ENCODE results near the gene TNFSF10.

Gene TNFSF10

DNA sequence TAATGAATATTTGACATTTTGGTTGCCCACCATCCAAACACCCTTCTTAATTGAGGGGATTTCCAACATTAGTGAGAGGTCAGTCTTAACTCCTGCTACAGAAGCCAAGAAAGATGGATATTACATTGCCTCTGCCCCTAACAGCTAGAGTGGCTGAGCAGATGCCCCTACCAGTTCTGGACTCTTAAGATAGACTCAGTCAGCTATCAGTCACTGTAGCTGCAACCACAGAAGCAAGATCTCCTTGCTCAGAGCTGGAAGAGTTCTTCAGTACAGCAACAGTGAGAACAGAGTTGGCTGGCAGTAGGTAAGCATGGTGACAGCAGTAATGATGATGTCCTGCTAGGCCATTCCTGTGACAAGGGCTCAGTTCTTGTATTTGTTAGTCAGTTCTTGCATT lies 29.4 kb upstream of the TNFSF10 start:
- H3K36me3 ChIP-seq (replicated peaks; ENCODE audit: low read depth, low read length) = no peaks in the 10 kb centered on the region
- H3K27me3 ChIP-seq (ENCODE audit: low read depth, low read length) = no peaks in the 10 kb centered on the region
- H3K4me2 ChIP-seq (ENCODE audit: low read length) = no peak overlapping the region
- no peak overlapping the region for H3K4me3 ChIP-seq (ENCODE audit: low read length)
- no peak overlapping the region for H3K27ac ChIP-seq (ENCODE audit: low read length)
- H4K20me1 ChIP-seq (ENCODE audit: insufficient read depth, low read length) = no peaks in the 10 kb centered on the region
- no peaks in the 10 kb centered on the region for H3K4me1 ChIP-seq (ENCODE audit: low read length)
- no peaks in the 10 kb centered on the region for H3K9me3 ChIP-seq (ENCODE audit: insufficient read depth, low read length)
- H2AFZ ChIP-seq (ENCODE audit: low read depth, low read length) = no peak overlapping the region
- no peaks in the 10 kb centered on the region for H3K79me2 ChIP-seq (ENCODE audit: low read length)
- TF ChIP-seq EZH2phosphoT487 (IDR thresholded peaks at IDR 0.05; ENCODE audit: low read depth) = no peak
- TF ChIP-seq, protein P1, sequence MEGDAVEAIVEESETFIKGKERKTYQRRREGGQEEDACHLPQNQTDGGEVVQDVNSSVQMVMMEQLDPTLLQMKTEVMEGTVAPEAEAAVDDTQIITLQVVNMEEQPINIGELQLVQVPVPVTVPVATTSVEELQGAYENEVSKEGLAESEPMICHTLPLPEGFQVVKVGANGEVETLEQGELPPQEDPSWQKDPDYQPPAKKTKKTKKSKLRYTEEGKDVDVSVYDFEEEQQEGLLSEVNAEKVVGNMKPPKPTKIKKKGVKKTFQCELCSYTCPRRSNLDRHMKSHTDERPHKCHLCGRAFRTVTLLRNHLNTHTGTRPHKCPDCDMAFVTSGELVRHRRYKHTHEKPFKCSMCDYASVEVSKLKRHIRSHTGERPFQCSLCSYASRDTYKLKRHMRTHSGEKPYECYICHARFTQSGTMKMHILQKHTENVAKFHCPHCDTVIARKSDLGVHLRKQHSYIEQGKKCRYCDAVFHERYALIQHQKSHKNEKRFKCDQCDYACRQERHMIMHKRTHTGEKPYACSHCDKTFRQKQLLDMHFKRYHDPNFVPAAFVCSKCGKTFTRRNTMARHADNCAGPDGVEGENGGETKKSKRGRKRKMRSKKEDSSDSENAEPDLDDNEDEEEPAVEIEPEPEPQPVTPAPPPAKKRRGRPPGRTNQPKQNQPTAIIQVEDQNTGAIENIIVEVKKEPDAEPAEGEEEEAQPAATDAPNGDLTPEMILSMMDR (IDR thresholded peaks at IDR 0.05; ENCODE audit: low read depth, low read length) = no peak
- no peak overlapping the region for H3K9ac ChIP-seq (ENCODE audit: low read length)

DNA sequence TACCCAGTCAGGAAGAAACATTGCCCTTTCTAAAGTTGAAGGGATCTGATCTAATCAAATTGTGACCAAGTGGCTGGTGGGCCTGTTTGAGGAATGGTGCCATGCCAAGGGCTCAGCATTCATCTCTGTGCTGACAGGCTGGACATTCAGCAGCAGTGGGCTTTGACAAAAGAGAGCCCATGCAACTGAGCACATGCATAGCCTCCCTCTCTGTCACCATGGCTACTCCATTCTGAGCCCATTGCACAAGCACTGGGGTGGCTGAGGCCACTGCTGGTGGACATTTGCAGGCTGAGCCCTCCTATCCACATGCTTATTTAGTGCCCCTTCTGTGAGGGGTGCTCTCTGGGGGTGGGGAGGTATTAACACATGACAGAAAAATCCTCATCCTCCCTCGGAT lies 28.6 kb upstream of the TNFSF10 start:
- Histone ChIP-seq H3K36me3 (replicated peaks; ENCODE audit: low read depth, low read length) (no peaks in the 10 kb centered on the region), H3K79me2 (ENCODE audit: low read length) (no peaks in the 10 kb centered on the region), H3K27ac (ENCODE audit: low read length) (no peak overlapping the region), H3K4me1 (ENCODE audit: low read length) (peaks cover 6% of the 10 kb centered on the region), H2AFZ (ENCODE audit: low read depth, low read length) (no peak overlapping the region), H3K4me3 (ENCODE audit: low read length) (no peak overlapping the region), H3K4me2 (ENCODE audit: low read length) (no peak overlapping the region), H3K9ac (ENCODE audit: low read length) (no peak overlapping the region), H4K20me1 (ENCODE audit: insufficient read depth, low read length) (no peaks in the 10 kb centered on the region), H3K27me3 (ENCODE audit: low read depth, low read length) (no peaks in the 10 kb centered on the region), H3K9me3 (ENCODE audit: insufficient read depth, low read length) (no peaks in the 10 kb centered on the region)
- TF ChIP-seq EZH2phosphoT487 (IDR thresholded peaks at IDR 0.05; ENCODE audit: low read depth) = no peak
- TF ChIP-seq, protein P1 (IDR thresholded peaks at IDR 0.05; ENCODE audit: low read depth, low read length) = no peak

DNA sequence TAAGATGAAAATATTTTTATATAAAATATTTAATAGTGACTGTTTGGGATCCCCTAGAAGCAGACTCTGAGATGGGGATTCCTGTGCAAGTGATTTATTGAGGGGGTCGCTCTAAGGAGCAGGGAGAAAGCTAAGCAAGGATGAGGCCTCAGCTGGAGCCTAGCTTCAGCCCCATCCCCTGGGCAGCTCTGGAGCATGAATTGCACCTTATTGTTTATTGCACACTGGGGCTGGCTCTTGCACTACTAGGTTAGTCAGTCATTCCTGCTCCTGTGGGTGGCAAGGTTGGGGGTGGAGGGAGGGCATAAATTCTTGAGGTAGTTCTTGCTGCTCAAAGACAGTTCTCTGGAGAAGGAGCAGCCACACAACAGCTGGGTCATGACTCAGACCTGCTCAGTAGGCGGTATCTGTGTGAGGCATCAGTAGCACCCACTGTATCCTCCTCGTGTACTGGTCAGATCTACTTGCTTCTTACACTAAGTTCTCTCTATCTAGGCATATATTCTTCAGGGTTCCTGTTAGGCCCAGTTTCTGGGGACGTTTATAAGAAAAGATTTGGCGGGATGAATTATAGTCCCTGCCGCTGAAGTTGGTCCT lies 27.2 kb upstream of the TNFSF10 start:
- Histone ChIP-seq H3K4me2 (ENCODE audit: low read length) (no peak overlapping the region), H3K27me3 (ENCODE audit: low read depth, low read length) (no peaks in the 10 kb centered on the region), H3K4me3 (ENCODE audit: low read length) (no peak overlapping the region), H4K20me1 (ENCODE audit: insufficient read depth, low read length) (no peaks in the 10 kb centered on the region), H3K79me2 (ENCODE audit: low read length) (no peaks in the 10 kb centered on the region), H3K36me3 (replicated peaks; ENCODE audit: low read depth, low read length) (no peaks in the 10 kb centered on the region), H3K27ac (ENCODE audit: low read length) (no peak overlapping the region), H3K9ac (ENCODE audit: low read length) (no peak overlapping the region), H3K4me1 (ENCODE audit: low read length) (peaks cover 13% of the 10 kb centered on the region), H2AFZ (ENCODE audit: low read depth, low read length) (no peak overlapping the region), H3K9me3 (ENCODE audit: insufficient read depth, low read length) (no peaks in the 10 kb centered on the region)
- TF ChIP-seq, protein P1 (IDR thresholded peaks at IDR 0.05; ENCODE audit: low read depth, low read length) = no peak
- no peak for TF ChIP-seq EZH2phosphoT487 (IDR thresholded peaks at IDR 0.05; ENCODE audit: low read depth)

DNA sequence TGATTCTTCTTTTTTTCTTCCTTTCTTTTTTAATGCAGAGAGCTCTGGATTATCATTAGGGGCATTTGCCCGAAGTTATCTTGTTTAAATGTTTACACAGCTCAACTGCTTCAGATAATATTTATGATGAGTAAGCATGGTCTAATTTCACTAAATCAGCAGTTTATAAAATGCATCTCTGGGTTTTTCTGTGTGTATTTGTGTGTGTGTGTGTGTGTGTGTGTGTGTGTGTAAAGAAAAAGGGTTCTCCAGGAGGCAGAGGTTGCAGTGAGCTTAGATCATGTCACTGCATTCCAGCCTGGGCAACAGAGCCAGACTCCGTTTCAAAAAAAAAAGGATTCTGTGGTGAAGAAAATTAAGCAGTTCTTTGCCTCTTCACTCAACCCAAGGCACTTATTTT lies 25.9 kb upstream of the TNFSF10 start:
- Histone ChIP-seq H3K9me3 (ENCODE audit: insufficient read depth, low read length) (no peaks in the 10 kb centered on the region), H3K4me2 (ENCODE audit: low read length) (no peak overlapping the region), H3K36me3 (replicated peaks; ENCODE audit: low read depth, low read length) (no peaks in the 10 kb centered on the region), H3K9ac (ENCODE audit: low read length) (no peak overlapping the region), H3K27me3 (ENCODE audit: low read depth, low read length) (no peaks in the 10 kb centered on the region), H4K20me1 (ENCODE audit: insufficient read depth, low read length) (no peaks in the 10 kb centered on the region), H2AFZ (ENCODE audit: low read depth, low read length) (no peak overlapping the region), H3K4me3 (ENCODE audit: low read length) (no peak overlapping the region), H3K4me1 (ENCODE audit: low read length) (peaks cover 13% of the 10 kb centered on the region), H3K79me2 (ENCODE audit: low read length) (no peaks in the 10 kb centered on the region), H3K27ac (ENCODE audit: low read length) (no peak overlapping the region)
- TF ChIP-seq EZH2phosphoT487 (IDR thresholded peaks at IDR 0.05; ENCODE audit: low read depth) = no peak
- TF ChIP-seq, protein P1 (IDR thresholded peaks at IDR 0.05; ENCODE audit: low read depth, low read length) = no peak
